AG04450 (cell line): ENCODE measurements around the gene ADAMTS2. TPM values are rescaled to one million over a fixed set of nuclear protein-coding genes. Genes with fewer than 3 reads are reported as not detected.

ENCODE experiments used
- CTCF ChIA-PET: fragments of 300-600, 350-600 bp; formaldehyde crosslinking; extraction: SDS; loops from one replicate; lab custom pipeline; 2022; ENCODE audit warnings: antibody characterized with exemption, inconsistent platforms; lab: Charles Lee
- POLR2A ChIA-PET: fragments of 350-600 bp; formaldehyde crosslinking; extraction: SDS; loops from one replicate; lab custom pipeline; 2021; ENCODE audit warnings: antibody characterized with exemption, inconsistent platforms; lab: Yijun Ruan, JAX
- DNase-seq: peaks from one replicate; pipeline ENCODE4 v3.0.0-alpha.2; 2011; ENCODE audit warnings: low read depth, low spot score
- H3K27ac ChIP-seq: one replicate; pipeline ENCODE4 v1.5.1; 2012; ENCODE audit warnings: low read depth, low read length, control low read depth
- H3K27me3 ChIP-seq: one replicate; pipeline ENCODE4 v1.6.0; 2012; ENCODE audit warnings: low read length; ENCODE audit not compliant: control insufficient read depth, insufficient read depth
- H3K4me3 ChIP-seq: 2 replicates; pipeline ENCODE4 v1.5.1; 2011; ENCODE audit warnings: mild to moderate bottlenecking, low read depth, low read length, control low read depth
- H3K9me3 ChIP-seq: 2 replicates; pipeline ENCODE4 v1.5.1; 2012; ENCODE audit warnings: low read length; ENCODE audit not compliant: control insufficient read depth, insufficient read depth
- polyA plus RNA-seq: library from polyadenylated mRNA; depleted of rRNA; stranded (reverse); fragments of >200 nt; gene quantifications from 2 replicates; pipeline ENCODE4 v1.2.3, GENCODE V29; 2011
- TF ChIP-seq, protein P1 (sequence below): IDR thresholded peaks from 2 replicates; pipeline ENCODE4 v1.5.1; 2011; ENCODE audit warnings: low read depth, low read length, control low read depth, inconsistent platforms

The ADAMTS2 gene
- polyA plus RNA-seq, 1 experiment, result 22.6 TPM

DNA sequence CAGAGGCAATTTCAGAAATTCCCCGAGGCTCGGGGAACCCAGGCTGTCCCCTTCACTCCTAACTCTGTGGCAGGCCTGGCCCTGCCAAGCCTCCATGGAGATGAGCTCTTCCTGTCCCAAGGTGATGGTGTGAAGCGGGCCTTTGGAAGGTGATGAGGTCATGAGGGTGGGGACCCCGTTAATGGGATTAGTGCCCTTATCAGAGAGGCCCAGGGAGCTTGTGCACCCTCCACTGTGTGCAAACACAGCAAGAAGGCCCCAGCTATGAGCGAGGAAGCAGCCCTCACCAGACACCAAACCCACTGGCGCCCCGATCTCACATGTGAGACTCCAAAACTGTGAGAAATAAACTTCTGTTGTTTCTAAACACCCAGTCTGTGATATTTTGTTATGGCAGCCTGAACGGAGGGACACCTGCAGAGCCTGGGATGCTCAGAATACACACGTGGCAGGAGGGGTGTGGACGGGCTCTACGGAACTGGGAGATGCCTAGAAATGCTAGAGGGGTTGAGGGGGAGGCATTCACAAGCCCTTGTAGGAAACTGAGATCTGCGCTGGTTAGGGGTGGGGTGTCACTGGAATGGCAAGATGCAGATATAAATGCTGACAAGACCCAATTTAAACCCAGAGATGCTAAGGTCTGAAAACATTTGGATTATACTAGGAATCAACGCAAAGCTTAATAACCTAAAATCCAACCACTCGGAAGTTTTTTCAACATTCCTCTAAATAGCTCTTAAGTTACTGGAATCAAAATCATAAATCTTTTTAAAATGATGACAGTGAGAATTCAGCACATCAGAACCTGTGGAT lies 46.9 kb downstream of the ADAMTS2 start:
- ChIA-PET CTCF (interaction anchor here (0.7 kb wide), 1 partner anchor 131 kb away, joined by 3 read pairs; no protein-coding TSS in a partner anchor), POLR2A (no interaction called here)
- TF ChIP-seq, protein P1, sequence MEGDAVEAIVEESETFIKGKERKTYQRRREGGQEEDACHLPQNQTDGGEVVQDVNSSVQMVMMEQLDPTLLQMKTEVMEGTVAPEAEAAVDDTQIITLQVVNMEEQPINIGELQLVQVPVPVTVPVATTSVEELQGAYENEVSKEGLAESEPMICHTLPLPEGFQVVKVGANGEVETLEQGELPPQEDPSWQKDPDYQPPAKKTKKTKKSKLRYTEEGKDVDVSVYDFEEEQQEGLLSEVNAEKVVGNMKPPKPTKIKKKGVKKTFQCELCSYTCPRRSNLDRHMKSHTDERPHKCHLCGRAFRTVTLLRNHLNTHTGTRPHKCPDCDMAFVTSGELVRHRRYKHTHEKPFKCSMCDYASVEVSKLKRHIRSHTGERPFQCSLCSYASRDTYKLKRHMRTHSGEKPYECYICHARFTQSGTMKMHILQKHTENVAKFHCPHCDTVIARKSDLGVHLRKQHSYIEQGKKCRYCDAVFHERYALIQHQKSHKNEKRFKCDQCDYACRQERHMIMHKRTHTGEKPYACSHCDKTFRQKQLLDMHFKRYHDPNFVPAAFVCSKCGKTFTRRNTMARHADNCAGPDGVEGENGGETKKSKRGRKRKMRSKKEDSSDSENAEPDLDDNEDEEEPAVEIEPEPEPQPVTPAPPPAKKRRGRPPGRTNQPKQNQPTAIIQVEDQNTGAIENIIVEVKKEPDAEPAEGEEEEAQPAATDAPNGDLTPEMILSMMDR, result no peak
- Histone ChIP-seq H3K4me3 (no peak overlapping the region), H3K9me3 (peaks cover 7% of the 10 kb centered on the region), H3K27ac (no peak overlapping the region), H3K27me3 (no peaks in the 10 kb centered on the region)
- DNase-seq, result no peak

DNA sequence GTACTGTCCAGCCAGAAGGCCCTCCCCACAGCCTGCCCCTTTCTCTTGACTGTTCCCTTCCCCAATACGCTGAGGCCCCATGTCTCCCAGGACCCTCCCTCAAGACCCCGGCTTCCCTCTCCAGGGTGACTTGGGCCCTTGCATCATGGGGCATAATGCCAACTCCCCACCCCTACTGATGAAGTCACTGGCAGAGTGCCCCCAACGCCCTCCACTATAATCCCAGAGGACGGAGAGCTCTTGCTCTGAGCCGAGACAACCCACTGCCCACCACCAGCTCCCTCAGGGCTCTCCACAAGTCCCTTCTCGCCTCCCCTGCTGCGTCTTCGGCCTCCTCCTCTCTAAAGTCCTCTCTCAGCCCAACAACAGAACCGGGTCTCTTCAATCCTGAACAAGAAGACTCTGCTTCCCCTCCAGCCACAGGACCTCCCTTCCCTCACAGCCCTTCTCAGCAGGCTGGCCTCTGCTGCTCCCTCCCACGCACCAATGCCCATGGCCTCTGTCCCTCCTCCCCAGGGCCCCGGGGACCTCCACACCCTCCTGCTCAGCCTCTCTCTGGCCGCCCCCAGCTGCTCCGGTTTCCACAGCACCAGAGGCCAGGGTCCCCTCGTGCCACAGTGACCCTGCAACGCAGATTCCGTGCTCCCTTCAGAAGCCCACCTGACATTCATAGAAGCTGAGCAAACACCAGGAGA lies 47.6 kb downstream of the ADAMTS2 start:
- POLR2A ChIA-PET, result no interaction called here
- TF ChIP-seq, protein P1, result no peak
- CTCF ChIA-PET, result interaction anchor here (0.7 kb wide), 1 partner anchor 130 kb away, joined by 3 read pairs; no protein-coding TSS in a partner anchor
- Histone ChIP-seq H3K9me3 (peaks cover 7% of the 10 kb centered on the region), H3K4me3 (no peak overlapping the region), H3K27ac (no peak overlapping the region), H3K27me3 (no peaks in the 10 kb centered on the region)
- no peak for DNase-seq

DNA sequence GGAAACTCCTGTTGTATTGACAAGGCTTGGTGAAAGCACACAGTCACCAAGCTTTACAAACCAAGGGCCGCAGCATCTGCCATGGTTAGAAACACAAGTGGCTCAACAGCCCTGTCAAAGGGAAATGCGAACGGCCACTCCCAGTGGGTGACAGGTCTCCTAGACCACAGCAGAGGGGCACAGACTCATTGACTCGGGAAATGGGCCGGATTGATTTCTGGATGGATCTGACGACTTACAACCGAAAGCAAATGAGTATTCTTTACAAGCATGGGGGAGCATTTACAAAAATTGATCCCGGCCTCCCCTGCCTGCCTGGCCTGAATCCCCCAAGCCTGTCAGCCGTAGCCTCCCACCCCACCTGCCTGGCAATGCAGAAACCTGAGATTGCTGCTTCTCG lies 48.2 kb downstream of the ADAMTS2 start:
- Histone ChIP-seq H3K9me3 (peaks cover 7% of the 10 kb centered on the region), H3K4me3 (no peak overlapping the region), H3K27ac (no peak overlapping the region), H3K27me3 (no peaks in the 10 kb centered on the region)
- TF ChIP-seq, protein P1, result no peak
- POLR2A ChIA-PET, result no interaction called here
- CTCF ChIA-PET, result no interaction called here
- no peak for DNase-seq

DNA sequence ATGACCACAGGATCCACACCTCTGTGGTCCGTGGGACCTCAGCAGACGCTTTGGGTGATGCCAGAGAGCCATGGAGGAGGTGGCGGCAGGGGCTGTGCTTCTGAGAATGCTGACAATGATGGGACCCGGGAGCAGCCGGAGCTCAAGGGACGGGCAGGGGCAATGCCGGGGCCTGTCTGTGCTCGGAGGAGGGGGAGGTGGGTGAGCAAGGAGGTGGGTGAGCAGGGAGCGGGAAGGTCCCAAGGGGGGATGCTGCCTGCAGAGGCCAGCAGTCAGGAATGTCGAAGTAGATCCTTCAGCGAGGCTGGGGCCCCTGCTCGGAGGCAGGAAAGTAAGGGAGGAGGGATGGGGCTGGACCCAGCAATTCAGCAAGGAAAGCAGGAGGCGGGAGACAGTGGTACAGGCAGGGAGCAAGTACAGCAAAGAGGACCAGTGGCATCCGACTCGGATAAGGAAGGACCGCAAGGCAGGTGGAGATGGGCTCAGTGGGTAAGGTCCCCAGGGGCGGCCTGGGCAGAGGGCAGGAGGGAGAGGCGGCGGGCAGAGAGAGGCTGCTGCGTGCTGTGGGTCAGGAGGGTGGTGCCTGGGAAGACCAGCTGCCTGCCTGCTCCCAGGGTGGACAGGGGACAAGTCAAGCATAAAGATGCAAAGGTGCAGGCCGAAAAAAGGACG lies 49.0 kb downstream of the ADAMTS2 start:
- Histone ChIP-seq H3K27ac (no peak overlapping the region), H3K27me3 (no peaks in the 10 kb centered on the region), H3K4me3 (no peak overlapping the region), H3K9me3 (peaks cover 7% of the 10 kb centered on the region)
- TF ChIP-seq, protein P1, result no peak
- ChIA-PET POLR2A (no interaction called here), CTCF (no interaction called here)
- DNase-seq, result no peak
